AG09319 (cell line): ENCODE results near the gene CD47.

Experiments used
- DNase-seq: peaks from one replicate; pipeline ENCODE4 v3.0.0-alpha.2; 2010; ENCODE audit warnings: low read depth; ENCODE audit errors: extremely low read depth
- CTCF ChIP-seq: IDR thresholded peaks from 2 replicates; pipeline ENCODE4 v1.5.1; 2011; ENCODE audit warnings: low read depth, mild to moderate bottlenecking, inconsistent platforms, low read length, moderate library complexity

Gene CD47

GRCh38 chr3:108085370-108085769 is 5.5 kb downstream of the CD47 start:
- no peak for DNase-seq
- TF ChIP-seq CTCF, result no peak

GRCh38 chr3:108079877-108080276 is 11.0 kb downstream of the CD47 start:
- TF ChIP-seq CTCF, result no peak
- DNase-seq, result no peak

- no peak for DNase-seq
- TF ChIP-seq CTCF, result no peak
Observed at GRCh38 chr3:108079043-108079442, 11.8 kb downstream of the CD47 start.

- TF ChIP-seq CTCF, result no peak
Observed at GRCh38 chr3:108076564-108076963, 14.3 kb downstream of the CD47 start.

GRCh38 chr3:108073764-108074431 is 16.9 kb downstream of the CD47 start:
- no peak for DNase-seq
- no peak for TF ChIP-seq CTCF

More at GRCh38 chr3:108076564-108076963, 14.3 kb downstream of the CD47 start:
- DNase-seq, result no peak

- DNase-seq, result no peak
- no peak for TF ChIP-seq CTCF
Observed at GRCh38 chr3:108071368-108071767, 19.5 kb downstream of the CD47 start.

- no peak for TF ChIP-seq CTCF
- DNase-seq, result no peak
Observed at GRCh38 chr3:108070356-108070755, 20.5 kb downstream of the CD47 start.
